Measurements from ENCODE around the gene CROT.
A peak's percentile ranks its signal among the peaks of the same experiment; 100 is the strongest.

The CROT gene

DNA sequence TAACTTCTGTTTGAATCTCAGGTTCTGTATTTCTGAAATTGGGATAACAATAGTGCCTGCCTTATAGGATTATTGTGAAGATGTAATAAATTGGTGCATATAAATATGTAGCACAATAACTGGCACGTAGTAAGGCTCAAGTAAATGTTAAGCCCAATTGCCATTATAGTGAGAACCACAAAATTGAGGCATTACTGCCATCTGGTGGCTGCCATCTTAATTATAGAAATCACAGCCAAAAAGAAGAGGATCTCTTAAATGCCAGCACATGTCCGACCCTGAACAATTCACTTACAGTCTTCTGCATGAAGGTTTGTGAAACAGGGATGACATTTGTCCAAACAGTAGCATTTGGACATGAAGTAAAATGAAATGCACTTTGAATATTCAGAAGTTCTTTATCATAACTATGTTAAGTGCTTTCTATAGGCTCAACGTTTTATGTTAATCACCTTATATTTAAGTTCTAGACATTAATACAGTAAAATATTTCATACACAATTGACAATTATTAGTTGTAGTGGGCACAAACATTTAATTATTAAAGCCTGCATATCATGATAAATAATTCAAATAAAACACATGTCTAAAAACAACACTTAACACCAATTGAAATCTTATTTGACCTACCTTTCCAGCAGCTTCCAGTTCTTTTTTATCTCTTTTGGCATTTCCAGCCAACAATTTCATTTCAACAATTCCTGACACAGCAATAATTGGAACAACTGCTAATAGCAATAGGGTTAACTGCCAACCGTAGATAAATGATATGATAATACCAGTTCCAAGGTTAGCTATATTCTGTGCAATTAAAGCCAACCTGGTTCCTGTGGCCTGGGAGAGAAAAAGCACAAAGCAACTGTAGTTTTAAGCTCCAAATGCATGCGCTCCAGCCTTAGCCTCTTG, 71.5 kb downstream of the CROT start:
- DNase-seq = peak; percentile 43

DNA sequence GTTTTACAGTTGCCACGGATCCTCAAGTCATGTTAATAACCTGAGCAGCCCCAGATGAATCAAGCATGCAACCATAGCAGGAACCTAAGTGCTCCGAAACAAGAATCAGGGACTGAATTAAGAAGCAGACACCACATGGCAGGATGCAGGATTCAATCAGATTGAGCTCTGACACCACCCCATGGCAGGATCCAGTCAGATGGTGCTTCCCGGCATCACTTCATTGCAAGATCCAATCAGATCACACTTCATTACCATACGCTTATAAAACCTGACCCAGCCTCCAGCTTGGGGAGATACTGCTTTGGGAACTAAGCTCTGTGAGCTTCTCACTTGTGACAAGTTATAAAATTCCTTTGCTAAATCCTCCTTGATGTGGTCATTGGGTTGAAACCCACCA, 74.7 kb downstream of the CROT start:
- no peak for DNase-seq

DNA sequence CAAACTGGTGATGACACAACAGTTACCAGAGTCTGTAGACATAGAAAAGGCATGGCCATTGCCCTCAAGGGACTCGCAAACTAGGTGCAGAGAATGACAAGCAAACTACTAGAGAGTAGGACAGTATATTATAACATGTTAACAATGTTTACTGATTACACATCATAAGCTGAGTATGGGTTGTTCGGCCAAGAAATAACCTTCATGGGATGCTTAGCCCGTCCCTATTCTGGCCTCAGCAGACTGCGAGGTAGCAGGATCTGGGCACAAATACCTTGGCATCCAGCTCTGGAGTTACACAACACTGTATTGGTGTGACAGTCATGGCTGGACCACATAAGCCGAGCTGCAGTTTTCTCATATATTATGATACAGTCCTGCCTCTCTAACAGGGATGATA, 78.6 kb downstream of the CROT start:
- no peak for DNase-seq

DNA sequence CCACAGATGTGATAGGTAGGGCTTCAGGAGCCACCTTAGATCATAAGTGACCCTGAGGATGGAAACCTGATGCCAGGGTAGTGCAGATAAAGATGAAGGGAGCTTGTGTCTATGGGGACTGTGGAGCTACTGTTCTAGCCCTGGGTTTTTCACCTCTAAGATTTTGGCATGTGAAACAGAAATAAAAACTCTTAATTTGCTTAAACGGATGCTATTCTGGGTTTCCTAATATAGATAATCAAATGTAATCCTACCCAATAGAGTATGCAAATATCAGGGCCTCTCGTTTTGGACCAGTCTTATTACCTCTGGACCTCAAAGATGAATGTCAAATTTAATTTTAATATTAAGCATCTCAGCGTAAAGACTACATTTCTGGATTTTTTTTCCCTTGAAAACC, 80.7 kb downstream of the CROT start:
- no peak for DNase-seq

DNA sequence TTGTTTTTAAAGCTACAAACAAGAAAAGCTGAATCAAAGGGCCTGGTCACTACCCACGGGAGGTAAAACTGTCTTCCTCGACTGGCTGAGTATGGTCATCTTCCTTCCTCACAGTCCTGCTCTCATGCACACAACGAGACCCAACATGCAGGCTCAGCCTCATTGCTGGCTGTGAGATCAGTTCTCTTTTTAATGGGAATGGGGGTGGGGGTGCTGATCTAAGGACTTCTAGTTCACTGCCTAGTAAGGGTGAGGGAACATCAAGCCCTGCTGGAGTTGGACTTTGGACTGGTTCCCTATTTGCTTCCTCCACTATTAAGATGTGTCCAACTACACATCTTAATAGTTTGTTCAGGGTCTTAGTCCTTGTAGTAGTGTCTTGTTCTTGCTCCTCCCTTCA, 81.8 kb downstream of the CROT start:
- no peak for DNase-seq

DNA sequence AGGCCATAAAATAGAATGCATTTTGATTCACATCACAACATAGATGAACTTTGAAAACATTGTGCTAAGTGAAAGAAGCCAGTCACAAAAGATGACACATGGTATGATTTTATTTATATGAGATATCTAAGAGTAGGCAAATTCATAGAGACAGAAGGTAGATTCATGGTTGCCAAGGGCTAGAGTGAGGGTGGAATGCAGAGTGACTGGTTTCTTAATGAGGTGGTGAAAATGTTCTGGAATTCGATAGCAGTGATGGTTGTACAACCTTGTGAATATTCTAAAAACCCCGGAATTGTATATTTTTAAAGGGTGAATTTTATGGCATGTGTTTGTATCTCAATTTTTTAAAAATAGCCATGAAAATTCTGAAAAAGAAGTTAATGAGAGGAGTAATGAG, 87.1 kb downstream of the CROT start:
- DNase-seq = no peak

DNA sequence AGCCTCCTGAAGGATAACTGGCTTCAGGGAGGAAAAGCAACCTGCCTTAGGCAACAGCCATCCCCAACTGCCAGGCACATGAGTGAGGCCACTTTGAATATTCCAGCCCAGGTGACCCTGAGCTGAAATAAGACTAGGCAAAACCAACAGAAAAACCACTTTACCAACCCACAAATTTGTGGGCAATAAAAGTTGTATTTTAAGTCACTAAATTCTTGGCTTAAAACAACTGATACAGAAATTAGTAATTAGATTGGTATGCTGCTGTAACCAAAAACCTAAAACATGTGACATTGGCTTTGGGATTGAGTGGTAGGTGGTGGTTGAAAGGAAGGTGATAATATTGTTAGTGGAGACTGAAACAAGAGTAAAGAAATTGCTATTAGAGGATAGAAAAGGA, 90.1 kb downstream of the CROT start:
- no peak for DNase-seq

DNA sequence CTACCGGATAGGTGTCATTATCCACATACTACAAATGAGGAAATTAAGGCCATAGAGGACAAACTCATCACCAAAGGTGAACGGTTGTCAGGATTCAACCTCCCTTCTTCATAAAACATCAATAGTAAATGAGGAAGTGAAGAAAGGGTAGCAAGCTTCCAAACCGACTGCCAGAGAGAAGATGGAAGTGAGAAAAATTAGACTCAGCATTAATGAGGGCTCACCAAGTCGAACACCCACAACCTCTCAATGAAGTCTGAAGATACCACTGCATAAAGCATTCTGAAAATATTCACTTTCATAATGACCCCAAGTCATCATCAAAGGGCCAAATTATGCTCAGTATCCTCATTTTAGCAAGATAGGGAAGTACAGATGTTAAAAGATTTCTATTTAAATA, 100.4 kb downstream of the CROT start:
- DNase-seq = no peak

DNA sequence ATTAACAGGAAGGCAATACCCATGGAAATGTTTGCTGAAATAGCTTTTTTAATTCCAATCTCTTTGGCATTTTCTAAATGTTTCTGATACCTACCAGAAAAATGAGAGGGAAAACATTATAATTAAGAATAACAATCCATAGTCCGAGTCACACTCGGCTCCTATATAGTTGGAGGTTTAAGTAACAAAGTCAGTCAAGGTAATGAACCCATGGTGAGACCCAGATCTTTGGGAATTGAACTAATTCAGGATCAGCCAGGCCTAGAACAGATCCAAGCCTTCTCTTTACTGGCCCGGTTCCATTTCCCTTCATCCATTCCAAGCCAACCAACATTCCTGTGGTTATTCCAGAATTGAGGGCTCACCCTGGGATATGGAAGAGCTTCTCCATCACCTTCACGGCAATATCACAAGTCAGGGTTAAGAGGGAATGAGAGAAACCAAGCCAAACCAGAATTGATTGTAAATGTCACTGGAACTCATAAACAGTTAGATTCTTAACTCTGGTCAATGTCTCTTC, 101.7 kb downstream of the CROT start:
- DNase-seq = no peak

DNA sequence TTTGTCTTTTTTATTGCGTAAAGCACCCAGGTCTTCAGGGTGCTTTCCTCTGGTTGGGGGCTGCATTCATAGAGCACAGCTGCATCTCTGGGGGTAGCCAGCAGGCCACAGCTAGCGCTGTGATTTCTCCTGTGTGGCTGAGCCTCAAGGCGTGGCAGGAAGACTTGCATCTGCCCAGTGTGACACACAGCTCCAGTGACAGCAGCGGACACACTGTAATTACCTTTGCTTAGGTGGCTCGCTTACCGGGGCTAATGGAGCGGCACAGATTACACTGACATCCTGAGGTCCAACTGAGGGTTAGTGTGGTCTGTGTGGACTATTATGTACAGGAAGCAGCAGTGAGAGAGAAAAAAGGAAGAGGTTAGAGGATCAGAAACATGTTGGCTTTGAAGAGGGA, 102.9 kb downstream of the CROT start:
- DNase-seq = no peak
